Measurements from ENCODE around the gene SCD5. TPM values are rescaled to one million over a fixed set of nuclear protein-coding genes. Genes with fewer than 3 reads are reported as not detected.

The SCD5 gene
- total RNA-seq, 1 experiment from 2014 or later: 16.3 TPM

- H3K27ac Mint-ChIP-seq (ENCODE audit: unreplicated experiment): no peak overlapping the region
- no peaks in the 10 kb centered on the region for H3K9me3 Mint-ChIP-seq (ENCODE audit: low read depth, unreplicated experiment)
- CTCF ChIA-PET: no interaction called here
- intact Hi-C loops (cut with micrococcal nuclease; ENCODE audit: unreplicated experiment): no loop called here
- H3K4me3 Mint-ChIP-seq (ENCODE audit: low read depth, unreplicated experiment): no peak overlapping the region
- no peaks in the 10 kb centered on the region for H3K36me3 Mint-ChIP-seq (ENCODE audit: insufficient read depth, unreplicated experiment)
- no peak for TF ChIP-seq CTCF (IDR thresholded peaks at IDR 0.05; ENCODE audit: unreplicated experiment)
- no TSS peak for BruUV-seq (replicated peaks)
- no peaks in the 10 kb centered on the region for H3K27me3 Mint-ChIP-seq (ENCODE audit: unreplicated experiment)
- no peaks in the 10 kb centered on the region for H3K4me1 Mint-ChIP-seq (ENCODE audit: low read depth, unreplicated experiment)
- DNase-seq: no peak
Observed at GRCh38 chr4:82698412-82698811, 100.2 kb downstream of the SCD5 start.

GRCh38 chr4:82697561-82697960, 101.0 kb downstream of the SCD5 start:
- BruUV-seq (replicated peaks): no TSS peak
- CTCF ChIA-PET: no interaction called here
- intact Hi-C loops (cut with micrococcal nuclease; ENCODE audit: unreplicated experiment): no loop called here
- H3K36me3 Mint-ChIP-seq (ENCODE audit: insufficient read depth, unreplicated experiment): no peaks in the 10 kb centered on the region
- no peak overlapping the region for H3K27ac Mint-ChIP-seq (ENCODE audit: unreplicated experiment)
- TF ChIP-seq CTCF (IDR thresholded peaks at IDR 0.05; ENCODE audit: unreplicated experiment): no peak
- H3K9me3 Mint-ChIP-seq (ENCODE audit: low read depth, unreplicated experiment): no peaks in the 10 kb centered on the region
- no peak overlapping the region for H3K4me3 Mint-ChIP-seq (ENCODE audit: low read depth, unreplicated experiment)
- no peaks in the 10 kb centered on the region for H3K4me1 Mint-ChIP-seq (ENCODE audit: low read depth, unreplicated experiment)
- DNase-seq: no peak
- no peaks in the 10 kb centered on the region for H3K27me3 Mint-ChIP-seq (ENCODE audit: unreplicated experiment)

- no peaks in the 10 kb centered on the region for H3K27me3 Mint-ChIP-seq (ENCODE audit: unreplicated experiment)
- CTCF ChIA-PET: no interaction called here
- TF ChIP-seq CTCF (IDR thresholded peaks at IDR 0.05; ENCODE audit: unreplicated experiment): no peak
- intact Hi-C loops (cut with micrococcal nuclease; ENCODE audit: unreplicated experiment): no loop called here
- no peak overlapping the region for H3K4me3 Mint-ChIP-seq (ENCODE audit: low read depth, unreplicated experiment)
- no peaks in the 10 kb centered on the region for H3K36me3 Mint-ChIP-seq (ENCODE audit: insufficient read depth, unreplicated experiment)
- no peaks in the 10 kb centered on the region for H3K4me1 Mint-ChIP-seq (ENCODE audit: low read depth, unreplicated experiment)
- no peaks in the 10 kb centered on the region for H3K9me3 Mint-ChIP-seq (ENCODE audit: low read depth, unreplicated experiment)
- BruUV-seq (replicated peaks): no TSS peak
- no peak for DNase-seq
- H3K27ac Mint-ChIP-seq (ENCODE audit: unreplicated experiment): no peak overlapping the region
Observed at GRCh38 chr4:82696117-82696860, 102.3 kb downstream of the SCD5 start.

GRCh38 chr4:82694892-82695291, 103.7 kb downstream of the SCD5 start:
- H3K27me3 Mint-ChIP-seq (ENCODE audit: unreplicated experiment): no peaks in the 10 kb centered on the region
- no peak for TF ChIP-seq CTCF (IDR thresholded peaks at IDR 0.05; ENCODE audit: unreplicated experiment)
- H3K36me3 Mint-ChIP-seq (ENCODE audit: insufficient read depth, unreplicated experiment): no peaks in the 10 kb centered on the region
- H3K4me1 Mint-ChIP-seq (ENCODE audit: low read depth, unreplicated experiment): no peaks in the 10 kb centered on the region
- H3K9me3 Mint-ChIP-seq (ENCODE audit: low read depth, unreplicated experiment): no peaks in the 10 kb centered on the region
- no peak overlapping the region for H3K4me3 Mint-ChIP-seq (ENCODE audit: low read depth, unreplicated experiment)
- BruUV-seq (replicated peaks): no TSS peak
- intact Hi-C loops (cut with micrococcal nuclease; ENCODE audit: unreplicated experiment): no loop called here
- no peak overlapping the region for H3K27ac Mint-ChIP-seq (ENCODE audit: unreplicated experiment)
- no peak for DNase-seq
- CTCF ChIA-PET: interaction anchor here (0.6 kb wide), 1 partner anchor 151 kb away, joined by 3 read pairs; no protein-coding TSS in a partner anchor
